Left colon (tissue), 2 donors: ENCODE results near the gene TTC33. TPM values are rescaled to one million over a fixed set of nuclear protein-coding genes. Genes with fewer than 3 reads are reported as not detected.
"Not testable (repeated sequence)": the region's sequence is repeated elsewhere in the genome, so short reads cannot be mapped to it uniquely, and the experiment has no call there.

Experiments
- ATAC-seq: fragments of 200-7000 bp; cut with Tn5 transposase; one replicate; pipeline ENCODE4 v1.9.1; 2020; ENCODE audit warnings: mild to moderate bottlenecking, moderate library complexity
- DNase-seq, 2 donors: peaks; one replicate each; pipeline ENCODE4 v3.0.0-alpha.2; 2020
- intact Hi-C, 2 donors: fragments of 100-400 bp; cut with DNase I in 1 of 2; cut with micrococcal nuclease in 1 of 2; formaldehyde crosslinking; loops; one replicate each; pipeline versions ENCODE4 v1.11.2 to v1.14.0; 2022; cut with DNase I, micrococcal nuclease
- total RNA-seq, 2 donors: library from RNA; stranded (reverse); fragmentation: NEBNext Ultra II Directional; extraction: Animal tissue kit (Norgen Biotek cat#: 25700); gene quantifications; one replicate each; pipeline ENCODE4 v1.2.1, GENCODE V29; 2021
- donor health status: DM: no; HTN: no; CAD: no.
- donor health status: DM: yes; HTN: yes; CAD: no.

Gene TTC33
- total RNA-seq, 2 donors from 2014 or later: 15.0 to 15.8 TPM

- ATAC-seq (no peak), DNase-seq (no peak)
- intact Hi-C loops: no loop called here
Measured at GRCh38 chr5:40672425-40672824, 83.3 kb downstream of the TTC33 start.

GRCh38 chr5:40669606-40670390, 86.0 kb downstream of the TTC33 start:
- ATAC-seq: peak; percentile 58
- no peak for DNase-seq
- intact Hi-C loops: no loop called here

DNA sequence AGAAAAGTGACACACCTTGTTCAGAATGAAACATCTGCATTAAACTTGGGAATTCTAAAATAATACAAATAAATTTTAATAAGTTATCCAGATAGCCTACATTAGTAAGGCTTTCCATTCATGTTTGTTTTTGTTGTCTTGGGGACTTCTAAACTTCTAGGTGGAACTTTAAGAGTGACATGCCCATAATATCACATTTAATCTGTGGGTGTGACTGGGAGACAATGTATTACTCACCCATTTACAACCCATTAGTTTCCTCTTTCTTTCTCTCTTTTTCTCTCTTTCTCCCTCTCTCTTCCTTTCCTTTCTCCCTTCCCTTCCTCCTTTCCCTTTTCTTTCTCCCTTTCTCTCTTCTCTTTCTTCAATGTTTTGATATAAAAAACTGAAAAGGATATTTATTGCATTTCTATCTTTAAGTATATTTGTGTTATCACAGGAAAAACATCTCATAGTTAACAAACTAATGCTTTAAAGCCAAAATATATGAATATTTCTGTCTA, 88.5 kb downstream of the TTC33 start:
- intact Hi-C loops: no loop called here
- ATAC-seq (peak; percentile 61), DNase-seq (no peak)

DNA sequence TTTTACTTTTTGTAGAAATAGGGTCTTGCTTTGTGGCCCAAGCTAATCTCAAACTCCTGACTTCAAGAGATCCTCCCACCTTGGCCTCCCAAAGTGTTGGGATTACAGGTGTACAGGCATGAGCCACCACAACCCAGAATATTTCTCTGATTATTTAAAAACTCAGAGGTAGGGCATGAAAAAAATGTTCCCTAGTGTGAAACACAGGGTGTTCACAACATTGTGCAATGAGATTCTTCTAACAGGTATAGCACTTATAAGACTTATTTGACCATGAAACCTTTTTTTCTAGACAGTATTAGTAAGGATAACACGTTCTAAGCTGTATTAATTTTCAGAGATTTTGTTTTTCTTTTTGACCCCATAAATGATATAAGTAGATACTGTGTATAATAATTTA, 89.1 kb downstream of the TTC33 start:
- ATAC-seq: no peak
- no peak for DNase-seq
- intact Hi-C loops: no loop called here

DNA sequence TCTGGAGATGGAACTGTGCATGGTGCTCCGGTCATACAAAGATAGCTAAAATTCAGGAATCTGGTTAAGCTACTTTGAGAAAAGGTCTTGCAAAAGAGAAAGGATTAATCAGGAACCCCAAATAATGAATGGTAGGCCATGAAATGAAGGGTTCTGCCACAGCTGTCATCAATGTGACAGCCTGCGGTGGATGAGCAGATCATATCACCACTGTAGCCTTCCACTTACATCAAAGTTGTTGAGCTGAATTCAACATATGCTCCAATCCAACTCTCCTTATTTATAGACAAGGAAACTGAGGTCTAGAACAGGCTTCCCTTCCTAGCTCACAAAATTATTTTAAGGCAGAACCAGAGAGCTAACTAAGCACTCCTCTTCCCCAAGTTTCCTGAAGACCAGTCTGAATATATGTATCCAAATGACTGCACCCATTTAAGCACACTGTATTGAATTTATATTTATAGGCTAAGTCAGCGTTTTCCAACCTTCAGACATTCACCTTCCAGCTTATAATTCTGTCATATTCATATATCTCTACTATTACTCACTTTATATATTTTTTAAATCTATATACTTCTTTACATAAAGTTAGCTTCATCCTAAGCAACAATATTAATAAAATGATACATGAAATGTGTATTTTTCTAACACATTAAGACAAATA, 90.0 kb downstream of the TTC33 start:
- ATAC-seq (no peak), DNase-seq (no peak)
- intact Hi-C loops: no loop called here

- intact Hi-C loops: no loop called here
- DNase-seq (no peak), ATAC-seq (no peak)
Measured at GRCh38 chr5:40660751-40661150, 95.0 kb downstream of the TTC33 start.

DNA sequence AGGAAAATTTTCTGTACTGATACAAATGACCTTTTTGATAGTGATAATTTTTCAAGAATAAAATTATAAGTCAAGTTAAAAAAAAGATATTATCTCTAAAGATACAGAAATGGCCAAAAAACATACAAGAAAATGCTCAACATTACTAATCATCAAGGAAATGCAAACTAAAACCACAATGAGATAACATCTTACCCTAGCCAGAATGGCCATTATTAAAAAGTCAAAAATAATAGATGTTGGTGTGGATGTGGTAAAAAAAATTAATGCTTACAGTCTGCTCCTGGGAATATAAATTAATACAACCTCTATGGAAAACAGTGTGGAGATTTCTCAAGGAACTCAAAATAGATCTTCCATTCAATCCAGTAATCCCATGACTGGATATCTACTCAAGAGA, 99.0 kb downstream of the TTC33 start:
- ATAC-seq (no peak), DNase-seq (no peak)
- intact Hi-C loops: no loop called here

- DNase-seq, intact Hi-C loops, ATAC-seq: not testable (repeated sequence)
Measured at GRCh38 chr5:40656091-40656490, 99.7 kb downstream of the TTC33 start.

DNA sequence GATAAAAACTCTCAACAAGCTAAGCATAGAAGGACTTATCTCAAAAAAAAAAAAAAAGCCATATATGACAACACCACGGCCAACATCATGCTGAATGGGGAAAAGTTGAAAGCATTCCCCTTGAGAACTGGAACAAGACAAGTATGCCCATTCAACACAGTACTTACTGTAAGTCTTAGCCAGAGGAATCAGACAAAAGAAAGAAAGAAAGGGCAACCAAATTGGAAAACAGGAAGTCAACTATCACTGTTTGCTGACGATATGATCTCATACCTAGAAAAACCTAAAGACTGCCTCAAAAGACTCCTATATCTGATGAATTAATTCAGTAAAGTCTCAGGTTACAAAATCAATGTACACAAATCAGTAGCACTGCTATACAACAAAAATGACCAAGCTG, 100.6 kb downstream of the TTC33 start:
- intact Hi-C loops: no loop called here
- DNase-seq: no peak

DNA sequence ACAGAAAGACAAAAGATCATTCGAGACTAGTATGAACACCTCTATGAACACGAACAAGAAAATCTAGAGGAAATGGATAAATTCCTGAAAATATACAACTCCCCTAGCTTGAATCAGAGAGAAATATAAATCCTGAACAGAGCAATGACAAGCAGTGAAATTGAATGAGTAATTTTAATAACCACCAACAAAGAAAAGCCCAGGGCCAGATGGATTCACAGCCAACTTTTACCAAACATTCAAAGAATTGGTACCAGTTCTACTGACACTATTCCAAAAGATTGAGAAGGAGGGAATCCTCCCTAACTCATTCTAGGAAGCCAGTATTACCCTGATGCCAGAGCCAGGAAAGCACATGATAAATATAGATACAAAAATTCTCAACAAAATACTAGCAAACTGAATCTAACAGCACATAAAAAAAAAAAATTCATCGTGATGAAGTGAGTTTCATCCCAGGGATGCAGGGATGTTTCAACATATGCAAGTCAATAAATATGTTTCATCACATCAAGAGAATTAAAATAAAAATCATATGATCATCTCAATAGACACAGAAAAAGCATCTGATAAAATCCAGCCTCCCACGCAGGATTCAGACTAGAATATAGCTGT, 101.3 kb downstream of the TTC33 start:
- intact Hi-C loops: no loop called here
- DNase-seq: no peak
- no peak for ATAC-seq

More for the DNA sequence above, 100.6 kb downstream of the TTC33 start:
- no peak for ATAC-seq

DNA sequence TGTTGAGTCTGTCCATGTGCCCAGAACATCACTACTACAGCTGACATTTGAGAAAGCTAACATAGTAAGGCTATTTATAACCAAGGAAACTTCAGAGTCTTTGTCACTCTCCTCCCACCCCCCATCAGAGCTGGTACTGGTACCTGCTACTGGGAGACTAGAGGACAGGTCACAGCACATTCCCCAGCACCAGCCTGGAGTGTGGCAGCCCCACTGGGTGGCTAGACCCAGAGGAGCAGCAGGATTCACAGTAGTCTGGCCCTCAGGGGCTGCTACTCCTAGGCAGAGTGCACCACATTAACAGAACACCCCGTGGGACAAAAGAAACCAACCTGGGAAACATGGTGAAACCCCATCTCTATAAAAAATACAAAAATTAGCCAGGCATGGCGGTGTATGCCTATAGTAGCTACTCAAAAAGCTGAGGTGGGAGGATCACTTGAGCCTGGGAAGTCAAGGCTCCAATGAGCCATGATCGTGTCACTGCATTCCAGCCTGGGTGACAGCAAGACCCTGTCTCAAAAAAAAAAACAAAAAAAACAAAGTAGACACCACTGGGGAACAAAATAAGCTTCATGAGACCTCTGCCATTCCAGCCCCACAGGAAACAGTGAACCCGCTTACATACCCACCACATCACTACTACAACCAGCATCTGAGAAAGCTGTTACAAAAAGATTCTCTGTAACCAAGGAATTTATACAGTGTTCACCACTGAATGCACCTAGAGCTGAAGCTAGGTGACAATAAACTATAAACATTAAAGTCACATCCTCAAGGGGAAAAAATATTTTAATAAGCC, 102.3 kb downstream of the TTC33 start:
- DNase-seq (no peak), ATAC-seq (no peak)
- intact Hi-C loops: no loop called here

- intact Hi-C loops: no loop called here
- ATAC-seq (peak; percentile 96), DNase-seq (peak; percentile 20 to 39)
Measured at GRCh38 chr5:40652441-40653220, 103.1 kb downstream of the TTC33 start.

DNA sequence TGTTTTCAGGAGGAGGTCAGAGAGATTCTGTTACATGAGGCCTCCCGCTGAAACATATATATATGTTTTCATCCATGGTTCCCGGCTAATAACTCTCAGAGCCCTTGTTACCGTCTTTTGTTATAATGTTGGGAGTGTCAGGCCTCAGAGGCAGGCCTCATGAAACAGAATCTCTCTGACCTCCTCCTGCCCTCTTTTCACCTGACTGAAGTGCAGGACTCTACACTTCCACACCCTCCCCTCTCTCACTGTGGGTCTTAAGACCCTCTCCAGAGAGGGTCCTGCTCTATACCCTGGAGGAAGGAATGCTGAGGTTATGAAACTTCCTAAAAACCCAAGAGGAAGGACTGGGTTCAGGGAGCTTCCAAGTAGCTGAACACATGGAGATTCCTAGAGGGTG, 104.6 kb downstream of the TTC33 start:
- DNase-seq (no peak), ATAC-seq (no peak)
- intact Hi-C loops: no loop called here

DNA sequence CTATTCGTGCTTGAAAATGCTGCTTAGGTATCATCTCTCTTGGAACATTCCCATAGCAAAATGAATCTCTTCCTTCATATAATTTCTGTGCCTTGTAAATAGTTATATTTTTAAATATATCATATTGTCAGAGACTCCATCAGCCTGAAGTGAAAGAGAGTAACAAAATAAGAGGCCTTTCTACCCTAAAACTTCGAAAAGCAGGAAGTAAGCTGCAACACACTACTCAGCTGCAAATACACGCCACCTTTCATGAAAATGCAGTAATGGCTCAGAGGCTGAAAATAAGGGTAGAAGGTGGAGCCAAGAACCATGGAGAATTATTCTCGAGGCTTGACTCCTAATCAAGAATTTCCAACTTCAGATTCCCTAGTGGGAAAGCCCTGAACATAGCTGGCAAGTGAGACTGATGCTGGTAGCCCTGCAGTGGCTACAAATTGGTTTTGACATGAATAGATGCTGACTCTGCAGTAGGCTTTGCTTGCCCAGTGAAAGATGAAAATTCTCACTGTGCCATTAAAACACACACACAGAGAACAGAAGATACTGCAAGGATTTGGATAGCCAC, 106.2 kb downstream of the TTC33 start:
- intact Hi-C loops: no loop called here
- ATAC-seq (no peak), DNase-seq (no peak)

DNA sequence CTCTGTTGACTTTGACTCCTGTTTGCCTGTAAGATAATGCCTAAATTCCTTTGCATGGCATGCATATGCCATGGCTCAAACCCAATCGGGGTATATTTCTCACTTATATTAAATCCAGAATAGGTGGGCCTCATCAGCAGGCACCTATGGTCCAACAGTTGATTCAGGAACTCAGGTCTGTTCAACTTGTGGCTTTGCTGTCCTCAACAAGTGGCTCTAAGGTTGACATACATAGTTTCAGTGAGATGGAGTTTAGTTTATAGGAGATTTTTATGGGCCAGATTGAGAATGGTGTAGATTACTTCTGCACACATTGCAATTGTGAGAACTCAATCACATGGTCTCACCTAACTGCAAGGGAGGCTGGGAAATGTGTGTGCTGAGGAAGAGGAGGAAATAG, 107.6 kb downstream of the TTC33 start:
- no peak for DNase-seq
- peak; percentile 25 for ATAC-seq
- intact Hi-C loops: no loop called here

DNA sequence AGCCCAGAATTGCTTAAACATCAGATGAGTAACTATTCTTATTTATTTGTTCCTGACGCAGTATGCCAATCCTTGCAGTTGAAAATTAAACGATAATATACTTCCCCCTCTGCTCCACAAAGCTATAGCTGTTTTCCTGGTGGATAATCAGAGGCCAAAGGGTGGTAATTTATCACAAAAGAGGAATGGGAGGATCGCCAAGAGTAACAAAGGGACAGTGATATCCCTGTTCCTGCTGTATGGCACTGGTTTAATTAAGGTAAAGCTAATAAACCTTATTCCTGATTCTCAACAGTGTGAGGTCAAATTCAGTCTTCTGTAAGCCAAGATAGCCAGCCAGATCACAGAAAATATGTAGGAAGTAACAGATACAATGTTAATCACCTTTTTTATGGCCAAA, 109.5 kb downstream of the TTC33 start:
- ATAC-seq (peak; percentile 92), DNase-seq (no peak)
- intact Hi-C loops: no loop called here

DNA sequence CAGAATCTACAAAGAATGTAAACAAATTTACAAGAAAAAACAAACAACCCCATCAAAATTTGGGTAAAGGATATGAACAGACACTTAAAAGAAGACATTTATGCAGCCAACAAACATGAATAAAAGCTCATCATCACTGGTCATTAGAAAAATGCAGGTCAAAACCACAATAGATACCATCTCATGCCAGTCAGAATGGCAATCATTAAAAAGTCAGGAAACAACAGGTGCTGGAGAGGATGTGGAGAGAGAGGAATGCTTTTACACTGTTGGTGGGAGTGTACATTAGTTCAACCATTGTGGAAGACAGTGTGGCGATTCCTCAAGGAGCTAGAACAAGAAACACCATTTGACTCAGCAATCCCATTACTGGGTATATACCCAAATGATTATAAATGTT, 116.2 kb downstream of the TTC33 start:
- DNase-seq, intact Hi-C loops, ATAC-seq: not testable (repeated sequence)

DNA sequence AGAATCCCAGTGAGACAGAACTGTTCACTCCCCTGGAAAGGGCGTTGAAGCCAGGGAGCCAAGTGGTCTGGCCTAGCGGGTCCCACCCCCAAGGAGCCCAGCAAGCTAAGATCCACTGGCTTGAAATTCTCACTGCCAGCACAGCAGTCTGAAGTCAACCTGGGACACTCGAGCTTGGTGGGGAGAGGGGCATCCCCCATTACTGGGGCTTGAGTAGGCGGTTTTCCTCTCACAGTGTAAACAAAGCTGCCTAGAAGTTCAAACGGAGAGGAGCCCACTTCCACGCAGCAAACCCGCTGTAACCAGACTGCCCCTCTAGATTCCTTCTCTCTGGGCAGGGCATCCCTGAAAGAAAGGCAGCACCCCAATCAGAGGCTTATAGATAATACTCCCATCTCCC, 121.2 kb downstream of the TTC33 start:
- DNase-seq (no peak), ATAC-seq (no peak)
- intact Hi-C loops: no loop called here
